Panc1 (cell line): ENCODE data around the gene GLIS1. TPM values are rescaled to one million over a fixed set of nuclear protein-coding genes. Genes with fewer than 3 reads are reported as not detected.

ENCODE experiments used
- ATAC-seq: fragments of 200-7000 bp; cut with Tn5 transposase; 2 replicates; pipeline ENCODE4 v1.9.1; 2020; ENCODE audit warnings: mild to moderate bottlenecking, moderate library complexity
- BruUV-seq: library from RNA; stranded (reverse); fragments of 400-500 nt; replicated peaks from 2 replicates; lab custom pipeline; 2021; lab: Mats Ljungman, UMichigan
- CTCF ChIA-PET: fragments of 300-600 bp; sonication (Branson Sonifier 250); formaldehyde crosslinking; loops from one replicate; lab custom pipeline; 2022; ENCODE audit warnings: antibody characterized with exemption; lab: Charles Lee
- POLR2A ChIA-PET: fragments of 300-600 bp; sonication (Branson Sonifier 250); formaldehyde crosslinking; loops from one replicate; lab custom pipeline; 2022; ENCODE audit warnings: antibody characterized with exemption; lab: Charles Lee
- DNase-seq: peaks from one replicate; pipeline ENCODE4 v3.0.0-alpha.2; 2010; ENCODE audit warnings: low read depth, low spot score
- H3K27ac ChIP-seq: 2 replicates; pipeline ENCODE4 v1.5.1; 2011; ENCODE audit warnings: mild to moderate bottlenecking, low read length, inconsistent platforms
- H3K27me3 ChIP-seq: fragments of 200-500 bp; sonication (Bioruptor generic); 2 replicates; pipeline ENCODE4 v1.6.0; 2014; ENCODE audit warnings: low read length, inconsistent platforms; ENCODE audit not compliant: control insufficient read depth, insufficient read depth
- H3K36me3 ChIP-seq: fragments of 200-500 bp; sonication (Bioruptor generic); 2 replicates; pipeline ENCODE4 v1.5.1; 2014; ENCODE audit warnings: inconsistent platforms, mild to moderate bottlenecking, low read length, moderate library complexity; ENCODE audit not compliant: control insufficient read depth, insufficient read depth
- H3K4me1 ChIP-seq: 2 replicates; pipeline ENCODE4 v1.5.1; 2011; ENCODE audit warnings: inconsistent platforms, mild to moderate bottlenecking, low read length, moderate library complexity; ENCODE audit not compliant: control insufficient read depth, insufficient read depth
- H3K4me3 ChIP-seq, 2 experiments: 2 replicates each; pipeline ENCODE4 v1.5.1; 2011 to 2012; ENCODE audit warnings: low read depth in 2 of 2, low read length in 2 of 2, mild to moderate bottlenecking in 2 of 2, inconsistent platforms in 1 of 2, moderate library complexity in 1 of 2
- H3K9me3 ChIP-seq: fragments of 200-500 bp; sonication (Bioruptor generic); 2 replicates; pipeline ENCODE4 v1.5.1; 2014; ENCODE audit warnings: low read depth, mild to moderate bottlenecking, inconsistent platforms, low read length, moderate library complexity; ENCODE audit not compliant: control insufficient read depth, insufficient read depth
- POLR2AphosphoS5 ChIP-seq: IDR thresholded peaks from 2 replicates; pipeline ENCODE4 v1.6.1; 2012; ENCODE audit warnings: mild to moderate bottlenecking, low read depth, low read length, moderate library complexity
- REST ChIP-seq, 2 experiments: IDR thresholded peaks; 2 replicates each; pipeline ENCODE4 v1.6.1; 2011 to 2012; ENCODE audit warnings: low read depth in 2 of 2, control low read depth in 1 of 2, low read length in 1 of 2, mild to moderate bottlenecking in 1 of 2, moderate library complexity in 1 of 2; ENCODE audit not compliant: insufficient read depth in 1 of 2
- SIN3A ChIP-seq: IDR thresholded peaks from 2 replicates; pipeline ENCODE4 v1.6.1; 2012; ENCODE audit warnings: low read depth, mild to moderate bottlenecking, low read length, moderate library complexity, borderline replicate concordance; ENCODE audit not compliant: insufficient read depth
- TCF7L2 ChIP-seq: IDR thresholded peaks from 2 replicates; pipeline ENCODE4 v1.6.1; 2011; ENCODE audit warnings: mild to moderate bottlenecking, low read depth, low read length, inconsistent platforms
- in situ Hi-C: cut with HindIII; loops from 2 replicates; pipeline ENCODE4 v1.10.0; 2016; ENCODE audit warnings: low sequenced_read_pairs, low pct_unique_long_range_greater_than_20kb
- intact Hi-C: fragments of 100-400 bp; cut with micrococcal nuclease; formaldehyde crosslinking; loops from one replicate; pipeline ENCODE4 v1.10.0; 2022; ENCODE audit not compliant: unreplicated experiment
- total RNA-seq: library from RNA; stranded (reverse); gene quantifications from one replicate; pipeline ENCODE4 v1.2.1, GENCODE V29; 2021; ENCODE audit not compliant: unreplicated experiment
- TF ChIP-seq, protein P1 (sequence below): fragments of 450-650 bp; IDR thresholded peaks from 2 replicates; pipeline ENCODE4 v1.5.1; 2017; ENCODE audit warnings: mild to moderate bottlenecking

The GLIS1 gene
- total RNA-seq, 1 experiment from 2014 or later: 0.28 TPM

DNA sequence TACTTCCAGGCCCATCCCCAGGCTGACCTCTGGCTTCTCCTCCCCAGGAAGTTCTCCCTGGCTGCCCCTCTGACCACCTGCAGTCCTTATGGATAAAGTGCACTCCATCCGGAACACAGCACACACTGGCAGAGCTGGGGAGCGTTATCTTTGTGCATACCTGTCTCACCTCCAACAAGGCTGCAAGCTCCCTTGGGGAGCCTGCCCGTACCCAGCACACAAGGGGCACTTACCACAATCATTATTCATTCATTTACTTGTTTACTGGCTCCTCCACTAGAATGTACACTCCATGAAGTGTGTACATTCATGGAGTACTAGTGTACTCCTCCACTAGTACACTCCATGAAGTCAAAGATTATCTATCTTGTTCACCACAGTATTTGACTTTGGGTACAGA is 30.3 kb downstream of the GLIS1 start:
- in situ Hi-C loops: no loop called here

DNA sequence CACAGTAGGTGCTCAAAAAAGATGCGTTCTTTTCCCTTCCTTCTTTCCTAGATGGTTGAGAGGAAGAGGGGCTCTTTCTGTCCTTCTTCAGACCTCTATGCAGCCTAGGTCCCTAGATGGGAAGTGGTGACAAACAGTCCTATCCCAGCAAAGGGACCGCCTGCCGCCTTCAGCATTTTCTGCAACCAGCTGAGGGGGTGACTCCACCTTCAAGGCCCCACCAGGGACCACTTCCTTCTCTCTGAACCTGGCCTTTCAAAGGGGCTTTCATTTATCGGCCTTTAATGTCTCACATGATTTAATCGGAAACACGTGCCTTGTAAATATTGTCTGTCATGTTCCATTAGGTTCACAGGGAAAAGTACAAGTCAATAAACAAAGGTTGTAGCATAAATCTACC is 32.6 kb downstream of the GLIS1 start:
- Histone ChIP-seq H3K4me3 (no peak overlapping the region), H3K36me3 (no peaks in the 10 kb centered on the region), H3K9me3 (no peaks in the 10 kb centered on the region), H3K27me3 (no peaks in the 10 kb centered on the region), H3K27ac (no peak overlapping the region), H3K4me1 (no peaks in the 10 kb centered on the region)
- POLR2A ChIA-PET: no interaction called here
- no peak for TF ChIP-seq TCF7L2
- TF ChIP-seq, protein P1, sequence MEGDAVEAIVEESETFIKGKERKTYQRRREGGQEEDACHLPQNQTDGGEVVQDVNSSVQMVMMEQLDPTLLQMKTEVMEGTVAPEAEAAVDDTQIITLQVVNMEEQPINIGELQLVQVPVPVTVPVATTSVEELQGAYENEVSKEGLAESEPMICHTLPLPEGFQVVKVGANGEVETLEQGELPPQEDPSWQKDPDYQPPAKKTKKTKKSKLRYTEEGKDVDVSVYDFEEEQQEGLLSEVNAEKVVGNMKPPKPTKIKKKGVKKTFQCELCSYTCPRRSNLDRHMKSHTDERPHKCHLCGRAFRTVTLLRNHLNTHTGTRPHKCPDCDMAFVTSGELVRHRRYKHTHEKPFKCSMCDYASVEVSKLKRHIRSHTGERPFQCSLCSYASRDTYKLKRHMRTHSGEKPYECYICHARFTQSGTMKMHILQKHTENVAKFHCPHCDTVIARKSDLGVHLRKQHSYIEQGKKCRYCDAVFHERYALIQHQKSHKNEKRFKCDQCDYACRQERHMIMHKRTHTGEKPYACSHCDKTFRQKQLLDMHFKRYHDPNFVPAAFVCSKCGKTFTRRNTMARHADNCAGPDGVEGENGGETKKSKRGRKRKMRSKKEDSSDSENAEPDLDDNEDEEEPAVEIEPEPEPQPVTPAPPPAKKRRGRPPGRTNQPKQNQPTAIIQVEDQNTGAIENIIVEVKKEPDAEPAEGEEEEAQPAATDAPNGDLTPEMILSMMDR: no peak
- TF ChIP-seq POLR2AphosphoS5: no peak
- no peak for TF ChIP-seq SIN3A
- TF ChIP-seq REST (IDR thresholded peaks at IDR 0.05; ENCODE audit: insufficient read depth in 1 of 2, low read depth in 2 of 2, low read length in 1 of 2): no peak
- intact Hi-C loops (no loop called here), in situ Hi-C loops (no loop called here)
- DNase-seq (no peak), ATAC-seq (no peak)
- CTCF ChIA-PET: no interaction called here
- no TSS peak for BruUV-seq

More for the DNA sequence above, 30.3 kb downstream of the GLIS1 start:
- no peaks in the 10 kb centered on the region for H3K9me3 ChIP-seq
- no peak overlapping the region for H3K27ac ChIP-seq
- H3K4me1 ChIP-seq: no peaks in the 10 kb centered on the region
- DNase-seq: no peak
- no peak for TF ChIP-seq SIN3A
- no peak for TF ChIP-seq TCF7L2
- no peak for TF ChIP-seq REST (IDR thresholded peaks at IDR 0.05; ENCODE audit: insufficient read depth in 1 of 2, low read depth in 2 of 2, low read length in 1 of 2)
- TF ChIP-seq, protein P1: no peak
- TF ChIP-seq POLR2AphosphoS5: no peak
- POLR2A ChIA-PET: interaction anchor here (0.6 kb wide), 2 partner anchors 15 to 252 kb away, joined by 3 to 4 read pairs; no protein-coding TSS in a partner anchor
- CTCF ChIA-PET: no interaction called here
- H3K36me3 ChIP-seq: no peaks in the 10 kb centered on the region
- no peak for ATAC-seq
- no peak overlapping the region for H3K4me3 ChIP-seq
- intact Hi-C loops: no loop called here
- BruUV-seq: no TSS peak
- H3K27me3 ChIP-seq: no peaks in the 10 kb centered on the region
